Mucosa of descending colon (tissue), 3 donors: ENCODE results near the gene SMYD4. TPM values are rescaled to one million over a fixed set of nuclear protein-coding genes. Genes with fewer than 3 reads are reported as not detected.
A peak's percentile ranks its signal among the peaks of the same experiment; 100 is the strongest.
"Not testable (repeated sequence)": the region's sequence is repeated elsewhere in the genome, so short reads cannot be mapped to it uniquely, and the experiment has no call there.

ENCODE experiments used
- ATAC-seq: fragments of 200-7000 bp; cut with Tn5 transposase; one replicate; pipeline ENCODE4 v1.9.1; 2020; ENCODE audit warnings: mild to moderate bottlenecking, moderate library complexity
- DNase-seq, 3 donors: peaks; one replicate each; pipeline ENCODE4 v3.0.0-alpha.2; 2020
- H3K36me3 ChIP-seq: fragments of 200-600 bp; one replicate; pipeline ENCODE4 v1.8.0; 2021; ENCODE audit warnings: low read depth, mild to moderate bottlenecking
- H3K4me1 ChIP-seq: fragments of 200-600 bp; one replicate; pipeline ENCODE4 v1.8.0; 2021; ENCODE audit warnings: low read depth, mild to moderate bottlenecking
- H3K4me3 ChIP-seq: fragments of 200-600 bp; one replicate; pipeline ENCODE4 v1.8.0; 2021; ENCODE audit warnings: mild to moderate bottlenecking
- H3K9me3 ChIP-seq: fragments of 200-600 bp; one replicate; pipeline ENCODE4 v1.8.0; 2021; ENCODE audit warnings: mild to moderate bottlenecking
- intact Hi-C, 2 donors: fragments of 100-400 bp; cut with DNase I in 1 of 2; cut with micrococcal nuclease in 1 of 2; formaldehyde crosslinking; loops; one replicate each; pipeline versions ENCODE4 v1.11.0 to v1.11.1; 2022; cut with DNase I, micrococcal nuclease
- total RNA-seq, 3 donors: library from RNA; stranded (reverse); fragmentation: NEBNext Ultra II Directional in 2 of 3; extraction: Animal tissue kit (Norgen Biotek cat#: 25700) in 2 of 3; gene quantifications; one replicate each; pipeline versions ENCODE4 v1.2.1 to v1.2.4, GENCODE V29; 2021 to 2023
- TF ChIP-seq, protein P1 (sequence below): fragments of 200-600 bp; IDR thresholded peaks from one replicate; pipeline ENCODE4 v1.8.0; 2022; ENCODE audit warnings: antibody characterized with exemption, mild to moderate bottlenecking
- donor health status: DM: no; HTN: no; CAD: no; lungs with moderate emphysema.
- donor health status: DM: no; HTN: no; CAD: no.
- donor health status: DM: no; HTN: yes; CAD: no.

The SMYD4 gene
- total RNA-seq, 3 donors from 2014 or later: 9.8 to 19.4 (median 10.7) TPM

DNA sequence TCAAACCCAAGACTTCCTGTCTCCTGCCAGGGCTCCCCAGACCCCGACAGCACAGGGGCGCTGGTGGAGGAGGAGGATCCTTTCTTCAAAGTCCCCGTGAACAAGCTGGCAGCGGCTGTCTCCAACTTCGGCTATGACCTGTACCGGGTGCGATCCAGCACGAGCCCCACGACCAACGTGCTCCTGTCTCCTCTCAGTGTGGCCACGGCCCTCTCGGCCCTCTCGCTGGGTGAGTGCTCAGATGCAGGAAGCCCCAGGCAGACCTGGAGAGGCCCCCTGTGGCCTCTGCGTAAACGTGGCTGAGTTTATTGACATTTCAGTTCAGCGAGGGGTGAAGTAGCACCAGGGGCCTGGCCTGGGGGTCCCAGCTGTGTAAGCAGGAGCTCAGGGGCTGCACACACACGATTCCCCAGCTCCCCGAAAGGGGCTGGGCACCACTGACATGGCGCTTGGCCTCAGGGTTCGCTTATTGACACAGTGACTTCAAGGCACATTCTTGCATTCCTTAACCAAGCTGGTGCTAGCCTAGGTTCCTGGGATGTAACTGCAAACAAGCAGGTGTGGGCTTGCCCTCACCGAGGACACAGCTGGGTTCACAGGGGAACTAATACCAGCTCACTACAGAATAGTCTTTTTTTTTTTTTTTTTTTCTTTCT, 59.8 kb downstream of the SMYD4 start:
- DNase-seq: no peak
- Histone ChIP-seq H3K4me3 (no peak overlapping the region), H3K9me3 (no peaks in the 10 kb centered on the region), H3K36me3 (no peaks in the 10 kb centered on the region), H3K4me1 (no peaks in the 10 kb centered on the region)
- TF ChIP-seq, protein P1, sequence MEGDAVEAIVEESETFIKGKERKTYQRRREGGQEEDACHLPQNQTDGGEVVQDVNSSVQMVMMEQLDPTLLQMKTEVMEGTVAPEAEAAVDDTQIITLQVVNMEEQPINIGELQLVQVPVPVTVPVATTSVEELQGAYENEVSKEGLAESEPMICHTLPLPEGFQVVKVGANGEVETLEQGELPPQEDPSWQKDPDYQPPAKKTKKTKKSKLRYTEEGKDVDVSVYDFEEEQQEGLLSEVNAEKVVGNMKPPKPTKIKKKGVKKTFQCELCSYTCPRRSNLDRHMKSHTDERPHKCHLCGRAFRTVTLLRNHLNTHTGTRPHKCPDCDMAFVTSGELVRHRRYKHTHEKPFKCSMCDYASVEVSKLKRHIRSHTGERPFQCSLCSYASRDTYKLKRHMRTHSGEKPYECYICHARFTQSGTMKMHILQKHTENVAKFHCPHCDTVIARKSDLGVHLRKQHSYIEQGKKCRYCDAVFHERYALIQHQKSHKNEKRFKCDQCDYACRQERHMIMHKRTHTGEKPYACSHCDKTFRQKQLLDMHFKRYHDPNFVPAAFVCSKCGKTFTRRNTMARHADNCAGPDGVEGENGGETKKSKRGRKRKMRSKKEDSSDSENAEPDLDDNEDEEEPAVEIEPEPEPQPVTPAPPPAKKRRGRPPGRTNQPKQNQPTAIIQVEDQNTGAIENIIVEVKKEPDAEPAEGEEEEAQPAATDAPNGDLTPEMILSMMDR: no peak
- ATAC-seq: peak; percentile 23
- intact Hi-C loops: no loop called here

DNA sequence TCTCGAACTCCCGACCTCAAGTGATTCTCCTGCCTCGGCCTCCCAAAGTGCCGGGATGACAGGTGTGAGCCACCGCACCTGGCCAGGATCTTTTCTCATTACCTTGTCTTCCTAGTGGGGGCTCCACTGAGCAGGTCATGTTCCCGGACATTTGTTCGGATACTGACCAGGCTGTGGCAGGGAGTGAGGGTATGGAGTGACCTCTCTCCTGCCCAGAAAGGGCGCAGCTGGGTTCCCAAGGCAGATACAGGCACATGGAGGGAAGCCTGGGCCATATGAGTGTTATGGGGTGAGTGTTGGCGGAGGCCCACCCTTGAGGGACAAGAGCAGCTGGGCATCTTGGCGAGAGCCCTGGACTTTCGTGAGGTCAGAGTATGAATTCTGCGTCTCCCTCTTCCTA, 62.3 kb downstream of the SMYD4 start:
- TF ChIP-seq, protein P1: no peak
- Histone ChIP-seq H3K36me3 (no peaks in the 10 kb centered on the region), H3K4me3 (no peak overlapping the region), H3K4me1 (peaks cover 14% of the 10 kb centered on the region), H3K9me3 (no peaks in the 10 kb centered on the region)
- DNase-seq (no peak), ATAC-seq (no peak)
- intact Hi-C loops: no loop called here

DNA sequence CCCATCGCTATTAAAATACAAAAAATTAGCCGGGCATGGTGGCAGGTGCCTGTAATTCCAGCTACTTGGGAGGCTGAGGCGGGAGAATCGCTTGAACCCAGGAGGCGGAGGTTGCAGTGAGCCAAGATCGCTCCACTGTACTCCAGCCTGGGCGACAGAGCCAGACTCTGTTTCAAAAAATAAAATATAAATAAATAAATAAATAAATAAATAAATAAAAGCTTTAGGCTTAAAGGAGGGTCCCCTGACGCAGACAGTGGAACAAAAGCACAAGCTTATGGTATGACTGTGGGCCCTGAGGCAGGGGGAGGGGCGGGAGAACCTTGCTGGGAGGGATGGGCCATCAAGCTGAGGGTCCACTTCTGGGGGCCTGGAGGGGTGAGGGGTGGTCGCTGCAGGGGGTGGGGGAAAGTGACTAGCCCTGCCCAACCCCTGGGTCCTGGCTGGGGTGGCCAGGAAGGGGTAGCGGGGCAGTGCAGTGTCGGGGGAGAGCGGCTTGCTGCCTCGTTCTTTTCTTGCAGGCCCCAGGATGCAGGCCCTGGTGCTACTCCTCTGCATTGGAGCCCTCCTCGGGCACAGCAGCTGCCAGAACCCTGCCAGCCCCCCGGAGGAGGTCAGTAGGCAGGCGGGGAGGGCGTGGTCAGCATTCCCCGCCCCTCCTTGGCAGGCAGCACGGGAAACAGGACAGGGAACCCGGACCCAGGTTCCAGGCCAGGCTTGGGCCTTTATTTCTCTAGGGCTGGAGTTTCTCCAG, 63.1 kb downstream of the SMYD4 start:
- intact Hi-C loops: no loop called here
- Histone ChIP-seq H3K36me3 (no peaks in the 10 kb centered on the region), H3K4me1 (peaks cover 14% of the 10 kb centered on the region), H3K9me3 (no peaks in the 10 kb centered on the region), H3K4me3 (no peak overlapping the region)
- TF ChIP-seq, protein P1: no peak
- ATAC-seq: no peak
- DNase-seq: no peak

DNA sequence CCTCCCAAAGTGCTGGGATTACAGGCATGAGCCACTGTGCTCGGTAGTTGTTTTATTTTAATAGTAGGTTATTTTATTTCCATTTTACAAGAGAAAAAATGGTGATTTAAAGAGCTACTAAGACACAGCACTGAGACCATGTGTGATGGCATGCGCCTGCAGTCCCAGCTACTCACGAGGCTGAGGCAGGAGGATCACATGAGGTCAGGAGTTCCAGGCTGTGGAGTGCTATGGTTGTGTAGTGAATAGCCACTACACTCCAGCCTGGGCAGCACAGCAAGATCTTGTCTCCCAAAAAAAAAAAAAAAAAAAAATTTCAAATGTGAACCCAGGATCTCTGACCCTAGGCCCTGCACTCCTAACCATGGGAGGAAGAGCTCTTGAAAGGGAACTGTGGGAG, 64.1 kb downstream of the SMYD4 start:
- no peak for ATAC-seq
- intact Hi-C loops: no loop called here
- Histone ChIP-seq H3K4me3 (no peak overlapping the region), H3K4me1 (peaks cover 14% of the 10 kb centered on the region), H3K9me3 (no peaks in the 10 kb centered on the region), H3K36me3 (no peaks in the 10 kb centered on the region)
- no peak for DNase-seq
- TF ChIP-seq, protein P1: no peak

DNA sequence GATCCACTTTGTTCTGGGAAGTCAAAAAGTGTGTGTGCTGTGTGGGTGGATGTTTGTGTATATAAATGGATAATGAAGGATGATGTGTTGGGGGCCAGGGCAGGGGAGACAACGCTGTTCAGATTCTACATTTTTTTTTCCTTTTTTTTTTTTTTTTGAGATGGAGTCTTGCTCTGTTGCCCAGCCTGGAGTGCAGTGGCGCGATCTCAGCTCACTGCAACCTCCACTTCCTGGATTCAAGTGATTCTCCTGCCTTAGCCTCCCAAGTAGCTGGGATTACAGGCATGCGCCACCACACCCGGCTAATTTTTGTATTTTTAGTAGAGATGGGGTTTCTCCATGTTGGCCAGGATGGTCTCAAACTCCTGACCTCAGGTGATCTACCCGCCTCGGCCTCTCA, 65.0 kb downstream of the SMYD4 start:
- H3K36me3 ChIP-seq, H3K4me3 ChIP-seq, H3K9me3 ChIP-seq, ATAC-seq, intact Hi-C loops, DNase-seq: not testable (repeated sequence)
- peaks cover 14% of the 10 kb centered on the region for H3K4me1 ChIP-seq

DNA sequence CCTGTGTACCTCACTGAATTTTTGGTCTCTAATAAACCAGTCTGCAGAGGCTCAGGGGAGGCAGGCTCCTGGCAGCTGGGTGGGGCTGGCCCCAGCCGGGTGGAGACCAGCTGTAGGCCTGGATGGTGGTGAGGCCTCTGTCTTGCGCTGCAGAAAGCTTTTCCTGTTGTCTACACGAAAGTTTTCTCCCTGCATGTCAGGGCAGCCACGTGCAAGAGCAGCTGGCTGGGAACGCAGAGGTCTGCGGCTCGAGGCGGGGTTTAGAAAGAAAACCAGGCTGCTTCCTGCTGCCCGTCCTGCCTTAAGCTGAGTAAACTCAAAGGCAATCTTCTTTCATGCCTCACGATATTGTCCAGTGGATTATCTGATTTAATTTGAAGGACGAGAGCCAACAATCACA, 65.4 kb downstream of the SMYD4 start:
- Histone ChIP-seq H3K4me1 (peaks cover 14% of the 10 kb centered on the region), H3K4me3 (no peak overlapping the region), H3K9me3 (no peaks in the 10 kb centered on the region), H3K36me3 (no peaks in the 10 kb centered on the region)
- intact Hi-C loops: no loop called here
- TF ChIP-seq, protein P1: no peak
- peak; percentile 87 for ATAC-seq
- peak; percentile 69 to 89 (median 77) for DNase-seq
